Measurements from ENCODE around the gene DPP7. TPM values are rescaled to one million over a fixed set of nuclear protein-coding genes. Genes with fewer than 3 reads are reported as not detected.

The DPP7 gene
- total and polyA plus RNA-seq, 2 of the 4 experiments (the other 2 are of a cell fraction), result 14.9 to 76.4 TPM

- ATAC-seq (ENCODE audit: low read depth) (no peak), DNase-seq (no peak)
- no TSS peak for BruUV-seq (replicated peaks)
- no peak overlapping the region for H4K91ac ChIP-seq (ENCODE audit: insufficient read depth, low read depth, low read length)
- no peak overlapping the region for H2AFZ ChIP-seq (replicated peaks; ENCODE audit: low read length, poor library complexity)
- no peak overlapping the region for H3K27ac ChIP-seq (ENCODE audit: insufficient read depth, low read length)
- H2BK5ac ChIP-seq (ENCODE audit: low read depth, low read length, poor library complexity, severe bottlenecking), result no peak overlapping the region
- no peak overlapping the region for H3K18ac ChIP-seq (ENCODE audit: low read depth, low read length)
- H3K27me3 ChIP-seq (ENCODE audit: control insufficient read depth, insufficient read depth, low read length), result no peaks in the 10 kb centered on the region
- H3K79me1 ChIP-seq (ENCODE audit: low read depth in 1 of 2, low read length in 2 of 2), result peaks cover 0 to 20% of the 10 kb centered on the region in 2 experiments; a peak in 2 of 4 replicates
- no peaks in the 10 kb centered on the region for H3K4me1 ChIP-seq (ENCODE audit: control insufficient read depth, insufficient read depth, low read length)
- no peak overlapping the region for H2BK15ac ChIP-seq (ENCODE audit: low read depth, low read length)
- in situ Hi-C loops (cut with MboI; ENCODE audit: low sequenced_read_pairs), result no loop called here
- H3K9me3 ChIP-seq (ENCODE audit: control insufficient read depth, insufficient read depth, low read length), result no peaks in the 10 kb centered on the region; the same call in 1 of the 2 replicates
- dilution Hi-C loops (cut with HindIII; ENCODE audit: low sequenced_read_pairs, unreplicated experiment), result no loop called here
- intact Hi-C loops (cut with micrococcal nuclease), result no loop called here
- H3K9ac ChIP-seq (ENCODE audit: low read depth, low read length), result no peak overlapping the region
- no peak for TF ChIP-seq POLR2A (IDR thresholded peaks at IDR 0.05; ENCODE audit: low read depth, low read length)
- TF ChIP-seq RFX5 (IDR thresholded peaks at IDR 0.05; ENCODE audit: low read depth, low read length), result no peak
- TF ChIP-seq RCOR1 (IDR thresholded peaks at IDR 0.05; ENCODE audit: insufficient replicate concordance, low read length), result no peak
- TF ChIP-seq SMC3 (IDR thresholded peaks at IDR 0.05; ENCODE audit: low read depth, low read length), result no peak
- no peak for TF ChIP-seq FOS (IDR thresholded peaks at IDR 0.05; ENCODE audit: low read depth, low read length)
- TF ChIP-seq MXI1 (IDR thresholded peaks at IDR 0.05; ENCODE audit: borderline replicate concordance, low read depth, low read length), result no peak
- TF ChIP-seq MAZ (IDR thresholded peaks at IDR 0.05; ENCODE audit: borderline replicate concordance, low read depth, low read length), result no peak
- no peak for TF ChIP-seq MAFK (IDR thresholded peaks at IDR 0.05; ENCODE audit: low read depth, low read length)
- no peak for TF ChIP-seq CHD1 (IDR thresholded peaks at IDR 0.05; ENCODE audit: low read depth, low read length)
- TF ChIP-seq, protein P1, sequence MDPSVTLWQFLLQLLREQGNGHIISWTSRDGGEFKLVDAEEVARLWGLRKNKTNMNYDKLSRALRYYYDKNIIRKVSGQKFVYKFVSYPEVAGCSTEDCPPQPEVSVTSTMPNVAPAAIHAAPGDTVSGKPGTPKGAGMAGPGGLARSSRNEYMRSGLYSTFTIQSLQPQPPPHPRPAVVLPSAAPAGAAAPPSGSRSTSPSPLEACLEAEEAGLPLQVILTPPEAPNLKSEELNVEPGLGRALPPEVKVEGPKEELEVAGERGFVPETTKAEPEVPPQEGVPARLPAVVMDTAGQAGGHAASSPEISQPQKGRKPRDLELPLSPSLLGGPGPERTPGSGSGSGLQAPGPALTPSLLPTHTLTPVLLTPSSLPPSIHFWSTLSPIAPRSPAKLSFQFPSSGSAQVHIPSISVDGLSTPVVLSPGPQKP (IDR thresholded peaks at IDR 0.05; ENCODE audit: borderline replicate concordance, low read depth, low read length), result no peak
- TF ChIP-seq RAD21 (IDR thresholded peaks at IDR 0.05; ENCODE audit: low read length), result no peak
- no peak for TF ChIP-seq USF2 (IDR thresholded peaks at IDR 0.05; ENCODE audit: low read depth, low read length)
- TF ChIP-seq NFE2L2 (IDR thresholded peaks at IDR 0.05; ENCODE audit: low read depth, low read length), result no peak
- TF ChIP-seq CTCF (conservative IDR thresholded peaks at IDR 0.05; ENCODE audit: low read depth, low read length), result no peak
- no peak for TF ChIP-seq CEBPB (IDR thresholded peaks at IDR 0.05; ENCODE audit: low read depth, low read length)
- no peak for TF ChIP-seq BHLHE40 (IDR thresholded peaks at IDR 0.05; ENCODE audit: low read depth, low read length)
- H4K5ac ChIP-seq (ENCODE audit: low read depth, low read length), result no peak overlapping the region
- no peak overlapping the region for H2AK9ac ChIP-seq (replicated peaks; ENCODE audit: low read depth, low read length, poor library complexity)
- no peaks in the 10 kb centered on the region; the same call in 1 of the 2 replicates for H3K9me1 ChIP-seq (ENCODE audit: insufficient read depth, low read length)
- H4K8ac ChIP-seq (ENCODE audit: low read depth in 2 of 2, low read length in 2 of 2), result no peak overlapping the region
- no peak overlapping the region for H2BK120ac ChIP-seq (ENCODE audit: low read depth, low read length)
- H3K36me3 ChIP-seq (ENCODE audit: control insufficient read depth, insufficient read depth, low read length), result peaks cover 79% of the 10 kb centered on the region
- H3K14ac ChIP-seq (replicated peaks; ENCODE audit: low read depth, low read length), result no peak overlapping the region
- no peak overlapping the region for H3K23ac ChIP-seq (ENCODE audit: low read depth, low read length)
- H3K4me2 ChIP-seq (ENCODE audit: low read depth, low read length), result no peak overlapping the region
- H2BK20ac ChIP-seq (ENCODE audit: low read depth, low read length), result no peak overlapping the region
- H4K20me1 ChIP-seq (ENCODE audit: insufficient read depth, low read length), result peaks cover 5% of the 10 kb centered on the region
- no peak overlapping the region for H3K56ac ChIP-seq (ENCODE audit: extremely low read depth, insufficient read depth, low read length)
- H3K4ac ChIP-seq (ENCODE audit: low read depth, low read length), result no peak overlapping the region
- no peak overlapping the region for H3K4me3 ChIP-seq (ENCODE audit: insufficient read depth, low read depth, low read length)
- 100% methylated on average over 2 of the region's 27 CpGs; no CpG with 5 or more reads in 1 of the 2 experiments for whole genome bisulfite sequencing, 2 experiments (ENCODE audit: extremely low coverage in 2 of 2, insufficient read length in 1 of 2)
- POLR2A ChIA-PET (ENCODE audit: unreplicated experiment), result no interaction called here
- CTCF ChIA-PET, result no interaction called here
- no peak overlapping the region for H2AK5ac ChIP-seq (ENCODE audit: low read depth, low read length)
These were observed 7.8 kb downstream of the DPP7 start for GRCh38 chr9:137106662-137107250.

All from IMR-90 (cell line).